Smooth muscle cell (in vitro differentiated cells): ENCODE measurements around the gene ELOB. TPM values are rescaled to one million over a fixed set of nuclear protein-coding genes. Genes with fewer than 3 reads are reported as not detected.

Experiments used
- DNase-seq: peaks from one replicate; lab custom pipeline; 2025; ENCODE audit not compliant: unreplicated experiment; lab: John Stamatoyannopoulos, UW
- H2AFZ ChIP-seq: fragments of 200-600 bp; sonication (generic); 2 replicates; pipeline ENCODE4 v1.6.0; 2016; ENCODE audit warnings: antibody characterized with exemption, low read depth, mild to moderate bottlenecking
- H3F3A ChIP-seq: fragments of 200-600 bp; sonication (generic); 2 replicates; pipeline ENCODE4 v1.6.0; 2017; ENCODE audit warnings: antibody characterized with exemption, low read depth
- H3K27ac ChIP-seq: fragments of 200-600 bp; sonication (generic); 2 replicates; pipeline ENCODE4 v1.5.1; 2016; ENCODE audit warnings: low read depth, mild to moderate bottlenecking
- H3K27me3 ChIP-seq: fragments of 200-600 bp; sonication (generic); 2 replicates; pipeline ENCODE4 v1.6.1; 2016; ENCODE audit warnings: low read depth, mild to moderate bottlenecking
- H3K36me3 ChIP-seq: fragments of 200-600 bp; sonication (generic); 2 replicates; pipeline ENCODE4 v1.5.1; 2016; ENCODE audit warnings: low read depth
- H3K4me1 ChIP-seq: fragments of 200-600 bp; sonication (generic); 2 replicates; pipeline ENCODE4 v1.5.1; 2016; ENCODE audit warnings: low read depth
- H3K4me2 ChIP-seq: fragments of 200-600 bp; sonication (generic); 2 replicates; pipeline ENCODE4 v1.6.0; 2016; ENCODE audit warnings: mild to moderate bottlenecking
- H3K4me3 ChIP-seq: fragments of 200-600 bp; sonication (generic); 2 replicates; pipeline ENCODE4 v1.5.1; 2016; ENCODE audit warnings: mild to moderate bottlenecking
- H3K79me2 ChIP-seq: fragments of 200-600 bp; sonication (generic); 2 replicates; pipeline ENCODE4 v1.6.0; 2016; ENCODE audit warnings: low read depth, mild to moderate bottlenecking
- H3K9ac ChIP-seq: fragments of 200-600 bp; sonication (generic); 2 replicates; pipeline ENCODE4 v1.6.0; 2016; ENCODE audit warnings: low read depth
- H3K9me3 ChIP-seq: fragments of 200-600 bp; sonication (generic); replicated peaks from 2 replicates; pipeline ENCODE4 v1.5.1; 2016; ENCODE audit warnings: low read depth
- H4K20me1 ChIP-seq: fragments of 200-600 bp; sonication (generic); 2 replicates; pipeline ENCODE4 v1.6.0; 2016; ENCODE audit warnings: low read depth
- CTCF ChIP-seq: fragments of 200-600 bp; sonication (generic); IDR thresholded peaks from 2 replicates; pipeline ENCODE4 v1.5.1; 2017; ENCODE audit warnings: borderline replicate concordance, mild to moderate bottlenecking, antibody characterized with exemption; ENCODE audit not compliant: insufficient read depth, poor library complexity, severe bottlenecking
- WGBS: methylation state at CpG from one replicate; pipeline ENCODE4 v1.1.7; 2016; ENCODE audit warnings: low lambda C conversion rate; 5-methylcytosine and 5-hydroxymethylcytosine counted together
- polyA plus RNA-seq: library from polyadenylated mRNA; unstranded; fragments of >200 nt; fragmentation: Nextera tagmentation; extraction: Ambion mirVana; gene quantifications from 2 replicates; pipeline ENCODE4 v1.2.1, GENCODE V29; 2016
- total RNA-seq: library from RNA; depleted of rRNA; stranded (reverse); fragments of >200 nt; gene quantifications from 2 replicates; pipeline ENCODE4 v1.2.3, GENCODE V29; 2014

Gene ELOB
- total and polyA plus RNA-seq, 2 experiments from 2014 or later: 709 to 1,090 TPM

- H3K27me3 ChIP-seq: no peaks in the 10 kb centered on the region
- peaks cover 30% of the 10 kb centered on the region for H3K4me1 ChIP-seq
- peak overlapping the region; percentile 100 for H3K9ac ChIP-seq
- peak overlapping the region; percentile 84 for H3K4me3 ChIP-seq
- H3K36me3 ChIP-seq: no peaks in the 10 kb centered on the region
- peaks cover 49% of the 10 kb centered on the region for H3K79me2 ChIP-seq
- H4K20me1 ChIP-seq: peaks cover 38% of the 10 kb centered on the region
- no peak for DNase-seq
- peak overlapping the region; percentile 98 for H3K27ac ChIP-seq
- WGBS: 19% methylated on average over 23 of the region's 23 CpGs
- H3K9me3 ChIP-seq: no peaks in the 10 kb centered on the region
- no peak for TF ChIP-seq CTCF
- H3K4me2 ChIP-seq: peak overlapping the region; percentile 96
- H2AFZ ChIP-seq: peak overlapping the region; percentile 93
- H3F3A ChIP-seq: peaks cover 12% of the 10 kb centered on the region
These were observed 25.5 kb downstream of the ELOB start for GRCh38 chr16:2751577-2752034.

GRCh38 chr16:2749936-2750335 is 27.1 kb downstream of the ELOB start:
- H3K9ac ChIP-seq: no peak overlapping the region
- no peak for DNase-seq
- H3F3A ChIP-seq: peaks cover 8% of the 10 kb centered on the region
- no peak overlapping the region for H3K4me3 ChIP-seq
- no peak overlapping the region for H3K27ac ChIP-seq
- no peak overlapping the region for H3K4me2 ChIP-seq
- H3K36me3 ChIP-seq: no peaks in the 10 kb centered on the region
- H3K4me1 ChIP-seq: peaks cover 21% of the 10 kb centered on the region
- WGBS: 96% methylated on average over 6 of the region's 6 CpGs
- H3K27me3 ChIP-seq: no peaks in the 10 kb centered on the region
- no peak for TF ChIP-seq CTCF
- peaks cover 32% of the 10 kb centered on the region for H3K79me2 ChIP-seq
- peaks cover 21% of the 10 kb centered on the region for H4K20me1 ChIP-seq
- no peaks in the 10 kb centered on the region for H3K9me3 ChIP-seq
- H2AFZ ChIP-seq: no peak overlapping the region

- WGBS: 97% methylated on average over 5 of the region's 5 CpGs
- Histone ChIP-seq H3K4me3 (no peak overlapping the region), H3K79me2 (peaks cover 27% of the 10 kb centered on the region), H3K27ac (no peak overlapping the region), H3K9me3 (no peaks in the 10 kb centered on the region), H3K9ac (no peak overlapping the region), H4K20me1 (peaks cover 16% of the 10 kb centered on the region), H3K36me3 (no peaks in the 10 kb centered on the region), H2AFZ (no peak overlapping the region), H3K4me2 (no peak overlapping the region), H3K4me1 (peaks cover 16% of the 10 kb centered on the region), H3K27me3 (no peaks in the 10 kb centered on the region), H3F3A (peaks cover 7% of the 10 kb centered on the region)
- DNase-seq: no peak
- no peak for TF ChIP-seq CTCF
These were observed 27.6 kb downstream of the ELOB start for GRCh38 chr16:2749476-2749875.

- Histone ChIP-seq H3K9me3 (no peaks in the 10 kb centered on the region), H3K27me3 (no peaks in the 10 kb centered on the region), H3K79me2 (peaks cover 22% of the 10 kb centered on the region), H2AFZ (no peak overlapping the region), H3K4me2 (no peak overlapping the region), H3K27ac (no peak overlapping the region), H3K4me3 (no peak overlapping the region), H4K20me1 (peaks cover 11% of the 10 kb centered on the region), H3K9ac (no peak overlapping the region), H3K4me1 (peaks cover 12% of the 10 kb centered on the region), H3K36me3 (no peaks in the 10 kb centered on the region), H3F3A (peaks cover 7% of the 10 kb centered on the region)
- DNase-seq: no peak
- no peak for TF ChIP-seq CTCF
- 96% methylated on average over 7 of the region's 7 CpGs for WGBS
These were observed 28.2 kb downstream of the ELOB start for GRCh38 chr16:2748757-2749455.
